Esophagus squamous epithelium (tissue), 4 donors: ENCODE measurements around the gene CYB561A3.

Experiments
- CTCF ChIP-seq, 6 experiments: fragments of 450-650 bp in 4 of 6; fragments of 200-600 bp in 2 of 6; sonication (generic) in 2 of 6; IDR thresholded peaks; one replicate each; pipeline ENCODE4 v1.5.1; 2016 to 2019; ENCODE audit warnings: antibody characterized with exemption in 6 of 6, mild to moderate bottlenecking in 4 of 6, moderate library complexity in 4 of 6
- POLR2A ChIP-seq, 4 donors: fragments of 450-650 bp; IDR thresholded peaks; one replicate each; pipeline ENCODE4 v1.6.1; 2017; ENCODE audit warnings: antibody characterized with exemption in 4 of 4, mild to moderate bottlenecking in 4 of 4, moderate library complexity in 3 of 4

GRCh38 chr11:61305417-61305816 lies 56.3 kb downstream of the CYB561A3 start:
- no peak for TF ChIP-seq POLR2A (IDR thresholded peaks at IDR 0.05)
- TF ChIP-seq CTCF (IDR thresholded peaks at IDR 0.05): no peak
